Kasumi-1 (cell line): ENCODE results near the gene KLHDC3.
"Not testable (repeated sequence)": the region's sequence is repeated elsewhere in the genome, so short reads cannot be mapped to it uniquely, and the experiment has no call there.

ENCODE experiments used
- DNase-seq, 2 experiments: peaks; one replicate each; lab custom pipeline; 2025; lab: John Stamatoyannopoulos, UW

KLHDC3 gene

DNA sequence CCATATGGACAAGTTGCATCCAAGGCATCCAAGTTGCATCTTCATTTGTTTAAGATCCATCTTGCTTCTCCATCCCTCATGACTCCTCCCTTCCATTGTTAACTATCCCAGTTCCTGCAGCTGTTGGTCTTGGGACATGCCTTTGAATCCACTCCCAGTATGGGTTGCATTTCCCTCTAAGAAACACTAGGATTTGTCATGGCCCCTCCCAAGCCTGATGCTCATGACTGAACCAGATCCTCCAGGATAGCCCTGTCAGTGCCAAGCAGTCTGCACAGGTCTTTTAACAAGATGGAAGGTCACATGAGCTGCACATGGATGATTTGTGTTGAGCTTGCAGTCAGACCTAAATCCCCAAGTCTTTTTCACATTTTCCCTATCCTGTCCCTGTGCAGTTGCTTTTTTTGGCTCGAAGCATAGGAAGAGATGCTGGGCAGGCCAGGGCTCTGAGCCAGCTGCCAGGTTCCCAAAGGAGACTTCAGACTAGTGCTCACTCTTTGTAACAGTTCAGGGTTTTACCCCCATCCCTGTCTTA lies 25.5 kb upstream of the KLHDC3 start:
- no peak for DNase-seq

DNA sequence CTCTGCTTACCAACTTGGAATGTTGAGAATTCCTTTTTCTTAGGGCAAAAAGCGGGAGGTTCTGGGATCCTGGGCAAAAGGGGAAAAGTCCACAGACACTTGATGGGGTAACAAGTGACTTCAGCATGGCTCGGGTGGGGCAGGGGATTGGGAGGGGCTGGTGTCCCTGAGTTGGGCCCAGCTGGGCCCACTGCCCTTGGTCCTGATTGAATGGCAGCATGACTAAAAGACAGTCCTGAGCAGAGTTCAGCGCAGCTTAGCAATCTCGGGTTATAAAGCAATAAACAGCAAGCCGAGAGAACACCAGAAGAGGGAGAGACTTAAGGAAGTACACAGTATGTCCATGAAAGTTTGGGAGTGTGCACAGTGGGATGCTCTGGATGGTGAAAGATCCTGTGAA lies 24.1 kb upstream of the KLHDC3 start:
- DNase-seq, result no peak

DNA sequence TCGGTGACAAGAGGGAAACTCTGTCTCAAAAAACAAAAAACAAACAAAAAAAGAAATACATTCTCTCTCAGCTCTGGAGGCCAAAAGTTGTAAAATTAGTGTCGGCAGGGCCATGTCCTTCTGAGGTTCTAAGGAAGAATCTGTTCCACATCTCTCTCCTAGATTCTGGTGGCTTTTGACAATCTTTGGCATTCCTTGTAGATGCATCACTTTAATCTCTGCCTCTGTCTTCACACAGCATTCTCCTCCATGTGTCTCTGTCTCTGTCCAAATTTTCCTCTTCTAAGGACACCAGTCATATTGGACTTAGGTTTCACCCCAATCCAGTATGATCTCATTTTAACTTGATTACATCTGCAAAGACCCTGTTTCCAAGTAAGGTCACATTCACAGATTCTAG lies 20.6 kb upstream of the KLHDC3 start:
- DNase-seq, result no peak

DNA sequence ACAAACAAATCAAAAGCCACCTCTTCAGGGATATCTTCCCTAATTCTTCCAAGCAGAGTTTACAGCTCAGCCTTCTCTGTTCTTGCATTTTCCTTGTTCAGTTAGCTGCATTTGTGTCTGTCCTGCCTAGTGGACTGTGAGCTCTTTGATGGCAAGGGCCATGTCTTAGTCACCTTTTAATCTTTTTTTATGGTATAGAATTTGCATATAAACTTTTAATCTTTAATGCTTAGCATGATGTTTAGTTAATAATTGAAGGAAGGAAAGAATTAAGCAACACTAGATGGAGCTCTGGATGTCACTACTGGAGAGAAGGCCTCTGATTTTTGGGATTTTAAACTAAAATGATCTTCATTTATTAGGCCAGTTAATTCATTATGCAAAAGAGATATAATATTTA lies 17.5 kb upstream of the KLHDC3 start:
- no peak for DNase-seq

DNA sequence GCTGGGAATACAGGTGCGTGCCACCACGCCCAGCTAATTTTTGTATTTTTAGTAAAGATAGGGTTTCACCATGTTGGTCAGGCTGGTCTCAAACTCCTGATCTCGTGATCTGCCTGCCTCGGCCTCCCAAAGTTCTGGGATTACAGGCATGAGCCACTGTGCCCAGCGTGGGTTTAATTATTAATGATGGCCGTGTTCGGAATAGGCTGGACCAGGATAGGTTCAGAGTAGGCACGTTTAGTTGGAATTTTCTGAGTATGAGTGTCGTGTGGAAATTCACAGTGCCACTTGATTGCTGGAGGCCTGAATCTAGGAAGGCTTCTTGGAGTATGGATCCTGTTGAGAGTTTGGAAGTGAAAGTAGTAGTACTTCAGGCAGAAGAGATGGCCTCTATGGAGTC lies 15.8 kb upstream of the KLHDC3 start:
- not testable (repeated sequence) for DNase-seq

DNA sequence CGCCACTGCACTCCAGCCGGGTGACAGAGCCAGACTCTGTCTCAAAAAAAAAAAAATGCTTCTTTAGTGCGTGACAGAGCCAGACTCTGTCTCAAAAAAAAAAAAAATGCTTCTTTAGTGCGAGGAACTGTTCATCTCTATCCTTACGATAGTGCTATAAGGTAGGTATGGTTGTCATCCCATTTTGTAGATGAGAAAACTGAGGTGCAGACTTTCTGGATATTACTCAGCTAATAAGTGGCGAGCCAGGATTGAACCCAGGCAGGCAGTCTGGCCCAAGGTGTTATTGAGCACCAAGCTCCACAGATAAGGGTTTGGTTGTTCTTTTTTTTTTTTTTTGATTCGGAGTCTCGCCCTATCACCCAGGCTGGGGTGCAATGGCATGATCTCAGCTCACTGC lies 12.2 kb upstream of the KLHDC3 start:
- DNase-seq, result no peak

DNA sequence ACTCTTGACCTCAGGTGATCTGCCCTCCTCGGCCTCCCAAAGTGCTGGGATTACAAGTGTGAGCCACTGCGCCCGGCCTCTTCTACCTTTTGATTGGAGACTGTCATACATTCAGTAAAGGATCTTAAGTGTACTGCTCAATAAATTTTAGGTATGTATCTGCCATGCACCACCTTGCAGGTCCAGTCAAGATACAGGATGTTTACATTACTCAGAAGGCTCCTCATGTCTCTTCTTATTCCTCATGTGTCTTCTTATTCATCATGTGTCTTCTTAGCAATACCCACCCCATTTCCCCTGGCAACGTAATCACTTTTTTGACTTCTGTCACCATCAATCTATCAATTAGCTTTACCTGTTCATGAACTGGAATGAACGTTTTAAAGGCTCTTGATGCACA lies 8.2 kb upstream of the KLHDC3 start:
- DNase-seq, result no peak

DNA sequence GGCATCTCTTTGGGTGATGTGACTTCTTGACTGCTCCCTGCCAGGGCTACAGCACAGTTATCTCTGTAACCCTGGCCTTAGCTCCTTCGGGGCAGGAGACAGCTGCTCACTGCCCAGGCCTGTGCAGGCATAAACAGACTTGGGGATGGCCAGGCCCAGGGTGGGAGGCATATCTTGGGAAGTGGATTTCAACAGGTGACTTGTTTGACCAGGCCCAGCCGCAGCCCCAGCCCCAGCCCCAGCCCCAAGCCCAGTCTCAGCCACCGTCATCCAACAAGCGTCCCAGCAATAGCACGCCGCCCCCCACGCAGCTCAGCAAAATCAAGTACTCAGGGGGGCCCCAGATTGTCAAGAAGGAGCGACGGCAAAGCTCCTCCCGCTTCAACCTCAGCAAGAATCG lies 7.8 kb upstream of the KLHDC3 start:
- no peak for DNase-seq

DNA sequence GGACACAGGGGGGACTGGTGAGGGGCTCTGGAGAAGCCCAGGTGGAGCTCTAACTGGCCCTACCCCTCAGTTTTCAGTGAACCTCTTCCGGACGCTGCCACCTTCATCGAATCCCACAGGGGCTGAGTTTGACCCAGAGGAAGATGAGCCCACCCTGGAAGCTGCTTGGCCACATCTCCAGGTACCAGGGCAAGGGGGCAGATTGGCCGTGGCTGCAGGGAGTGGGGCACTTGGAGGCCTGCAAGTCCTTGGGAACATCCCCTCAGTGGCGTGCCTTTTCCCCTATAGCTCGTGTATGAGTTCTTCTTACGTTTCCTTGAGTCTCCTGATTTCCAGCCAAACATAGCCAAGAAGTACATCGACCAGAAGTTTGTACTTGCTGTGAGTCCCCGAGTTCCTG lies 6.9 kb upstream of the KLHDC3 start:
- no peak for DNase-seq

DNA sequence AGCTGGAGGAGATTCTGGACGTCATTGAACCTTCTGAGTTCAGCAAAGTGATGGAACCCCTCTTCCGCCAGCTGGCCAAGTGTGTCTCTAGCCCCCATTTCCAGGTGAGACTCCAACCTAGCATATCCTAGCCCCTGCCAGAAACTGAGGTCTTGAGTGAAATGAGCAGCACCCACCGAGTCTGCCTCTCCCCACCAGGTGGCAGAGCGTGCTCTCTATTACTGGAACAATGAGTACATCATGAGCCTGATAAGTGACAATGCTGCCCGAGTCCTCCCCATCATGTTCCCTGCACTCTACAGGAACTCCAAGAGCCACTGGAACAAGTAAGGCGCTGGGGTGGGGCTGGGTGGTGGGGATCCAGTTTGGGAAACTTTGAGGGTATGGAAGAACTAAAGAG lies 4.9 kb upstream of the KLHDC3 start:
- peak; percentile 59 to 65 for DNase-seq

DNA sequence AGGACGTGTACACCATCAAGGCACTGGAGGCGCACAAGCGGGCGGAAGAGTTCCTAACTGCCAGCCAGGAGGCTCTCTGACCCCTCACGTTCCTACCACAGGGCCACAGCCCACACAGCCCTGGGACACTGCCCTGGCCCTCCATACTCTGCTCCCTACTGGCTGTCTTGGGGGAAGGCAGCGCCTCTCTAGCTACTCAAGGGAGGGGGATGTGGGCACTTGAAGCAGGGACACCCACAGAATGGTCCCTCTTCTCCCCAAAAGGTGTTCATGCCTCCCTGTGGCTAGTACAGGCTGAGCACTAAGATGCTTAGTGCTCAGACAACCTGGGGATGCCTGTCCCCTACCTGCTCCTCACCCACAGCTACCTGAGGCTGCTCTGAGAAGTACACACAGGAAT lies 2.8 kb upstream of the KLHDC3 start:
- DNase-seq, result no peak

DNA sequence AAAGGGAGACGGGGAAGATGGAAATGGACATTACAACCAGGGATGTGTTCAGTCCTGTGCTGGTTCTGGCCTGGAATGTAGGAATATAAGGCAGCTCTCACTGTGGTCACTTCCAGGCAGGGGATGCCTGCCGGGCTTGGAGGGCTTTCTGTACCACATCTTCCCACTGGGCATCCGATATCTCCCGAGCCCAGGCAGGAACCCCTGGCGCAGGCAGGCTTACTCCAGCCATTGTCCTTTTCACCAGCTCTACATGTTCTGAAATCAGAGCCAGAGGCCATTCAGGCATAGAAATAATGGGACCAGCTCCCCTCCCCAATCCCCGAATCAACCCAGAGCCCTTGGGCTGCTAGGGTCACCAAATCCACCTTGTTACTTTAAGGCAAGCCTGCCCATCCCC lies 1.7 kb upstream of the KLHDC3 start:
- no peak for DNase-seq

DNA sequence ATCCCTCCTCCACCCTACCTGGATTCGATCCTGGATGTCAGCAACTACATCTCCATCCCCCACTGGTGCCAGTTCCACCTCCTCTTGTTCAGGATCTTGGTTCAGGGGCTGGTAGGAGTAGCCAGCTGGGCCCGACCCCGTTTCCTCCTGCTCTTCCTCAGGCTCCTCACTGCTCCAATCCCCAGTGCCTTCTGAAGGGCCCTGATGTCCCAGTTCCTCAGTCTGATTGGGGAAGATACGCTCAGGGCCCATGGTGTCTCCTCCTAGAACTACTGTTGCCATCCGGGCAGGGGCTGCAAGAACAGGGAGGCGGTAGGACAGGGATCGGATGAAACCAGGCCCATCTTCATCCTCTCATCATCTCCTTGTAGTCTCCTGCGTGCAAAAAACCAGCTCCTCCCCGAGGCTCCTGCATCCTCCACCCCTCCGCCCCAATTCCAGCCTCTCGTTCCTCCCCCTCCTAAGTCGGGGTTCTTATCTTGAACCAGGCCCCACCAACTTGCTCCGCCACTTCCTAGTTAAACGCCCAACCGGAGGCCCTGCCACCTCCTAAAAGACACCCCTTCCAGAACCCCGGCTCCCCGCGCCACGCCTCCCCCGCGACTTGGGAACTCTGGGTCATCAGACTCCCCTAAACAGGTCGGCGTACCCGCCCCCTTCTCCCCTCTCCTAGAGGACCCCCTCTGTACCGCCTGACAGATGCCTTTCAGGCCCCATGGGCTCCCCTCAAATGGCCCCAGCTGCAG lies 779 bp upstream of the KLHDC3 start:
- peak; percentile 63 to 71 for DNase-seq

DNA sequence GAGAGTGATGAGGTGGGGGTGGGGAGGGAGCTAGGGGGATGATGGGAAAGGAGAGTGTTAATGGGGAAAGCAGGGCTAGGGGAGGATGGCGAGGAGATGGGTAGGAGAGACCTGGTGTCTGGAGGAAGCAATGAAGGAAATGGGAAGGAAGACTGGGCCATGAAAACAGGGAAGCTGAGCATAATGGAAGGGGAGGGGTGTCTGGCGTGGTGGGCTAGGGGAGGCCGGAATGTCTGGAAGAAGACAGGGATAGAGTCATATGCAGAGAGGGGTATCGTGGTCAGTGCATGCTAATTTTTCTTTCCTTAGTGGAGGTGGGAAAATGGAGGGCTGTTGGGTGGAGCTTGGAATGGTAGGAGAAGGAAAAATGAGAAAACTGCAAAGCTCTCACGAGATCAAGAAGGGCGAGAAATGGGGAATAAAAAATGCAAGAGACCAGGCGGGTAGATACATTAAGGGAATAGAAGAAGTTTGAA lies 423 bp downstream of the KLHDC3 start:
- peak in 1 of 2 experiments; percentile 29 for DNase-seq

DNA sequence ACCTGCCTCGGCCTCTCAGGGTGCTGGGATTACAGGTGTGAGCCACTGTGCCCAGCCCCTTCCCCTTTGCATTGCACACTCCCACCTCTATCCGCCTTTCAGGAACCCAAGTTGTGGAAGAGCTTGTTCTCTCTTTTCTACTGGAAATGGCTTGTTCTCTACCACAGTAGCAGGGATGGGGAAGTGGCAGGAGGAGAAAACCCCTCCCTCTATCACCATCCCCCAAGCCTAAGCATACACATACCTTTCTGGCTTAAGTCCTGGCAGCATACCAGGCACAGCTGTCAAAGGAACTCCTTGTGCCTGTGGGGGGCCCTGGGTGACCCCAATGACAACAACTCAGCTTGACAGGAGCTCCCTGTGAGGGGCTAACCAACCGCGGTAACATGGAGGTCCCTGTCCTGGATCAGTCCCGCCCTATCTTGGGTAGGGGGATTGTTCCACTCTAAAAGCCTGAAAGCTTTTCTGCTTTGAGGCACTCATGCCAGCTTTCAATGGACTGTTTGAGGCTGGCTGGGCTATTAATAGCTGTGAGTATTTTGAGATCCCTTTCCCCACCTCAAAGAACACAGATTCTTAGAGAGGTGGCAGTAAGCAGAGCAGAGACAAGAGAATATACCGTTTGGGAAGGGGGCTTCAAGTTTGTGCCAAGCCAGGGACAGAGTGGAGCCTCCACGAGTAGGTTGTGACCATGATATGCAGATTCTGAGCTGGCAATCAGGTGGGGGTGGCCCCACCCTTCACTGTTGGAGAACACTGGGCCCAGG lies 2.3 kb downstream of the KLHDC3 start:
- peak in 1 of 2 experiments; percentile 16 for DNase-seq

DNA sequence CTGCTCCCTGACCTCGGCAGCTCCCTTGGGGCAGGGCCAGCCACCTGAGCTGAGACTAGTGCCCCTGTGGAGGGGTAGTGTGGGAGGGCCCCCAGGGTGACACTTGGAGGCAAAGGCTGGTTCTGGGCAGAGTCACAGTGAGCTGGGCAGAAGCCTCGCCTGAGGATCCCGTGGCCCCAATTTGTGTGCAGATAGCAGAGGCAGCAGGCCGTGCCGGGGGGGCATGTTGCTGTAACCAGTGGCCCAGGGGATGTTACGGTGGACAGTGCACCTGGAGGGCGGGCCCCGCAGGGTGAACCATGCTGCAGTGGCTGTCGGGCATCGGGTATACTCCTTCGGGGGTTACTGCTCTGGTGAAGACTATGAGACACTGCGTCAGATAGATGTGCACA lies 2.9 kb downstream of the KLHDC3 start:
- DNase-seq, result no peak

DNA sequence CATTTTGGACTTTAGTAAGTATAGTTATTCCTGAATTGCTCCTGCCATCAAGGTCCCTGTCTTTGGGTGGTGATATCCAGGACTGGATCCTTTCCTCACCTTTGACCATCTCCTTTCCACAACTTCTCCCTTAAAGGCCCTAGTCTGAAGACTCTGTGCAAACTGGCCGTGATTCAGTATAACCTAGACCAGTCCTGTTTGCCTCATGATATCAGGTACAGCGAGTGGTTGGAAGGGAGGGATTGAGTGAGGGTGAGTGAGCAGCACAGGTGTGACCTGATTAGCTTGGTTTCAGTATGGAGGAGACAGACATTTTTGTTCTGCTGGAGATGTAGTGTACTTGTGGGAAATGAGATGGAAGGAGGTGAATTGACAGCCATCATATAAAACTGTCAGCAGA lies 5.1 kb downstream of the KLHDC3 start:
- no peak for DNase-seq

DNA sequence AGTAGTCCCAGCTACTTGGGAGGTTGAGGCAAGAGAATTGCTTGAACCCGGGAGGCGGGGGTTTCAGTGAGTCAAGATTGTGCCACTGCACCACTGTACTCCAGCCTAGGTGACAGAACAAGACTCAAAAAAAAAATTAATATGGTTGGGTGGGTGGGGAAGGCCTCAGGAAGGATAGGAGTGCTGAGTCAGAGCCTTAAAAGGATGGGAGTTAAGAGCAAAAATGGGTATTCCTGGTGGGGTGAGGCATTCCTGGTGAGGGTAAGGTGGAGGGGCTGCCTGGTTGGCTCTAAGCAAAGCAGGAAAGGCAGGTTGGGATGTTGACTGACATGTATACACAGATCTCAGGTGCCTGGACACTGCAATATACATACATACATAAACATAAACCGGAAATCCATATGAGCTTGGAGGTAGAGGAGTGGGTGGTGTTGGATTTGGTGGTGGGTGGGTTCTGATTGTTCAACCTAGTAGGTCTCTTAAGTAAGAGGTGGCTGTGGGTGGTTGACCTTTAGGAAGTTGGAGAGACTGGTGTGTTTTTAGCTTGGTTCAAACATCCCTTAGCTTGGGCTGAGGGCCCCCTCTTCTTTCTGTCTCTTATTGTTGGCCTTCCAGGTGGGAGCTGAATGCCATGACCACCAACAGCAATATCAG lies 6.1 kb downstream of the KLHDC3 start:
- DNase-seq, result no peak

DNA sequence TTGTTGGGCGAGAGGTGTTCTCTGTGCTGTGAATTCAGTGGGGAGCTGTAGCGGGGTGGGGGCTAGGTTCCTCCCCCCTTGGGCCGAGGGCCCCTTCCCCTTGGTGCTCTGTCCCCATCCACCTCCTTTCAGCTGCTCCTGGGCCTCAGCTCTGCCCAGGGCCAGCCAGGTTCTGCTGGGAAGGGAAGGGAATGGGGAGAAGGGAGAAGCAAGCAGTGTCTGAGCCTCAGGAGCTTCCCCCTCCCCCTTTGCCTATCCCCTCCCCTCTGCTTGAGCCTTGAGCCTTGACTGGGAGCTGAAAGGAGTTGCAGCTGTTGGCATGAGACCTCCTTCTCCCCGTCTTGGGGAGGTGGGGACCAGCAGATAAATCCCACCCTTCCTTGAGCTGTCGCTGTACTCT lies 6.8 kb downstream of the KLHDC3 start:
- peak; percentile 36 to 48 for DNase-seq

DNA sequence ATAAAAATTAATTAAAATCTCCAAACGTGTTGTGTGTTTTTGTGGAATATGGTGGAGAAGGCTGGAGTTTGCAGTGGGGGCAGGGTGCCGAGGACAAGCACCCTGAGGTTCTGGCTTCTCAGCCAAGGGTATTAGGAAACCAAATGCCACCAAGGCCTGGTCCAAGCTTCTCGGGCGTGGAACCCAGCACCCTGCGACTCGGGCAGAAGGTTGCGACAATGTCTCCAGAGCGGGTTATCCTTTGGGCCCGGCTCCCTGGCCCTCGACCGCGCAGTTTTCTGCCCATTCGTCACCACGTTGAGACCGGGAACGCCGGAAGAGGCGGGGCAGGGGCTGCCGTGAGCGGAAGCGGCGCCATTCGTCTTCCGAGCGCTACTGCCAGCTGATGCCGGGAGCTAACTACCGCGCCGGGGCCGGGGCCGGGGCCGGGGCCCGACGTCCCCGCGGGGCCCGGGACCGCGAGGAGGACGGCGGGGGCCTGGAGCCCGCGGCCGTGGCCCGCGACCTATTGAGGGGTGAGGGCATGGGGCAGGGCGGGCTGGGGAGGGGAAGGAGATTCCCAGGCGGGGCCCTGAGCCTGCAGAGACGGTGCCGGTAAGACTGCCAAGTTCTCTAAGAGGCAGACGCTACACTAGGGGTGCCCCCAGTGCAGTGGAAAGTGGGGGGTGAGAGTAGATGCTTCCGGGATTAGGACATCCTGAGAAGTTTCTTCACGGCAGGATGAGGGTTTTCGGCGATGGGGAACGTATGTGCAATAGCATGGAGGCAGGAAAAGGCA lies 7.4 kb downstream of the KLHDC3 start, which contains the start of gene RRP36:
RRP36 (plus strand) TSS at position 354 of the 778 bp plus-strand sequence; CDS start at position 386, 32 bp downstream.
- peak; percentile 62 to 76 for DNase-seq

DNA sequence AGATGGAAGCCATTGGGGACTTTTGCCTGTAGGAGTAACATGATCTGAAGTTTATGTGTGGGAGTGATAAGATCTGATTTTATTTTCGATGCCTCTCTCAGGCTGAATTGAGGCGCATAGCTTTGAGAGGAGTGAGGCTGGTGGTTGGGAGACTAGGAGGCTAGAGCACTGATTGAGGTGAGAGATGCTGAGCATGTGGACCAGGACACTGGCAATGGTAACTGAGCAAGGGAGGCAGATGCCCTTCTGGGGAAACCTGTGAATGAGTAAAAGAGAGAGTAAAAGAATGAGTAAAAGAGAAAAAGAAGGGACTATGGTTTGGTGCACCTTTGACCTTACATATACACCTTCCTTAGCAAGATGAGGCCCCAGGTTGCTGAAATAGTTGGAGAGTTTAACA lies 10.4 kb downstream of the KLHDC3 start:
- DNase-seq, result no peak

DNA sequence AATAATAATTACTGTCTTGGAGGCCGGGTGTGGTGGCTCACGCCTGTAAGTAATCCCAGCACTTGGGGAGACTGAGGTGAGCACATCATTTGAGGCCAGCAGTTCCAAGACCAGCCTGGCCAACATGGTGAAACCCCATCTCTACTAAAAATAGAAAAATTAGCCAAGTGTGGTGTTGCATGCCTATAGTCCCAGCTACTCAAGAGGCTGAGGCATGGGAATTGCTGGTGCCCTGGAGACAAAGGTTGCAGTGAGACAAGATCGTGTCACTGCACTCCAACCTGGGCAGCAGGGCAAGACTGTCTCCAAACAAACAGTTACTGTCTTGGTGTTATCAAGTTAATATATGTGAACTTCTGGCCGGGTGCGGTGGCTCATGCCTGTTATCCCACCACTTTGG lies 12.3 kb downstream of the KLHDC3 start:
- DNase-seq, result no peak
